CD14-positive monocyte (primary cell): ENCODE results near the gene CD36. TPM values are rescaled to one million over a fixed set of nuclear protein-coding genes. Genes with fewer than 3 reads are reported as not detected.

Experiments used
- DNase-seq, 3 donors: peaks; one replicate each; pipeline ENCODE4 v3.0.0-alpha.2; 2011 to 2022
- H2AFZ ChIP-seq: 2 replicates; pipeline ENCODE4 v1.6.0; 2012; ENCODE audit warnings: mild to moderate bottlenecking, low read depth, low read length, inconsistent platforms; ENCODE audit not compliant: insufficient read depth, poor library complexity, severe bottlenecking
- H3K27ac ChIP-seq, 2 donors: 1 replicate in 1 of 2; 2 replicates in 1 of 2; pipeline ENCODE4 v1.5.1; 2012 to 2013; ENCODE audit warnings: low read length in 2 of 2, control low read depth in 1 of 2, inconsistent platforms in 1 of 2, low read depth in 1 of 2, mild to moderate bottlenecking in 1 of 2
- H3K27me3 ChIP-seq, 2 donors: one replicate each; pipeline versions ENCODE4 v1.6.0 to v1.6.1; 2011 to 2013; ENCODE audit warnings: low read length in 2 of 2; ENCODE audit not compliant: control insufficient read depth in 2 of 2, insufficient read depth in 2 of 2
- H3K36me3 ChIP-seq, 2 donors: replicated peaks in 1 of 2; 1 replicate in 1 of 2; 2 replicates in 1 of 2; pipeline versions ENCODE4 v1.5.1 to v1.6.1; 2012 to 2013; ENCODE audit warnings: low read length in 2 of 2, control low read depth in 1 of 2, inconsistent platforms in 1 of 2, mild to moderate bottlenecking in 1 of 2; ENCODE audit not compliant: insufficient read depth in 2 of 2, control insufficient read depth in 1 of 2
- H3K4me1 ChIP-seq, 2 donors: 1 replicate in 1 of 2; 2 replicates in 1 of 2; pipeline versions ENCODE4 v1.5.1 to v1.6.1; 2012 to 2013; ENCODE audit warnings: low read length in 2 of 2, control low read depth in 1 of 2, inconsistent platforms in 1 of 2, mild to moderate bottlenecking in 1 of 2, moderate library complexity in 1 of 2; ENCODE audit not compliant: insufficient read depth in 2 of 2, control insufficient read depth in 1 of 2
- H3K4me2 ChIP-seq: replicated peaks from 2 replicates; pipeline ENCODE3; 2012; ENCODE audit warnings: low read length, moderate library complexity, mild to moderate bottlenecking; ENCODE audit not compliant: poor library complexity, severe bottlenecking; ENCODE audit errors: extremely low read depth
- H3K4me3 ChIP-seq, 3 experiments: fragments of 200-600 bp in 1 of 3; sonication (generic) in 1 of 3; replicated peaks in 1 of 3; 1 replicate in 2 of 3; 2 replicates in 1 of 3; pipeline ENCODE4 v1.5.1; 2011 to 2013; ENCODE audit warnings: low read length in 3 of 3, mild to moderate bottlenecking in 3 of 3, control low read depth in 2 of 3, low read depth in 2 of 3, inconsistent platforms in 1 of 3, moderate library complexity in 1 of 3
- H3K79me2 ChIP-seq: 2 replicates; pipeline ENCODE4 v1.6.0; 2012; ENCODE audit warnings: mild to moderate bottlenecking, control low read depth, inconsistent platforms, low read length, moderate library complexity; ENCODE audit not compliant: insufficient read depth
- H3K9ac ChIP-seq: 2 replicates; pipeline ENCODE4 v1.6.0; 2017; ENCODE audit warnings: low read length, mild to moderate bottlenecking; ENCODE audit not compliant: insufficient read depth, poor library complexity, severe bottlenecking
- H3K9me3 ChIP-seq, 2 donors: replicated peaks in 1 of 2; 1 replicate in 1 of 2; 2 replicates in 1 of 2; pipeline versions ENCODE4 v1.5.1 to v1.6.1; 2012 to 2013; ENCODE audit warnings: low read length in 2 of 2, control low read depth in 1 of 2; ENCODE audit not compliant: control insufficient read depth in 1 of 2, insufficient read depth in 1 of 2
- H4K20me1 ChIP-seq: 2 replicates; pipeline ENCODE4 v1.6.0; 2012; ENCODE audit warnings: mild to moderate bottlenecking, low read length, control low read depth, moderate library complexity; ENCODE audit not compliant: insufficient read depth
- H3K27ac Mint-ChIP-seq, 7 donors: one replicate each; pipeline ENCODE4 v1.8.0; 2020; ENCODE audit warnings: mild to moderate bottlenecking in 7 of 7, mixed read lengths in 7 of 7, moderate library complexity in 6 of 7, inconsistent platforms in 2 of 7
- H3K27me3 Mint-ChIP-seq, 3 donors: one replicate each; pipeline ENCODE4 v1.8.0; 2021 to 2022; ENCODE audit warnings: low read depth in 3 of 3, mild to moderate bottlenecking in 3 of 3, mixed read lengths in 3 of 3, moderate library complexity in 3 of 3, inconsistent platforms in 1 of 3
- H3K36me3 Mint-ChIP-seq, 2 donors: one replicate each; pipeline ENCODE4 v1.8.0; 2020; ENCODE audit warnings: mixed read lengths in 2 of 2, inconsistent platforms in 1 of 2, mild to moderate bottlenecking in 1 of 2
- H3K4me1 Mint-ChIP-seq: one replicate; pipeline ENCODE4 v1.8.0; 2020; ENCODE audit warnings: mild to moderate bottlenecking, mixed read lengths
- H3K4me3 Mint-ChIP-seq, 2 donors: one replicate each; pipeline ENCODE4 v1.8.0; 2020; ENCODE audit warnings: mild to moderate bottlenecking in 2 of 2, mixed read lengths in 2 of 2, moderate library complexity in 1 of 2
- H3K9me3 Mint-ChIP-seq, 7 donors: one replicate each; pipeline ENCODE4 v1.8.0; 2020 to 2022; ENCODE audit warnings: mixed read lengths in 7 of 7, mild to moderate bottlenecking in 6 of 7, moderate library complexity in 6 of 7, inconsistent platforms in 2 of 7
- WGBS: methylation state at CpG from one replicate; pipeline ENCODE4 v1.1.5; 2013; ENCODE audit warnings: missing lambda C conversion rate; ENCODE audit not compliant: insufficient coverage; 5-methylcytosine and 5-hydroxymethylcytosine counted together
- intact Hi-C, 2 donors: fragments of 100-400 bp; cut with micrococcal nuclease; formaldehyde crosslinking; loops; one replicate each; pipeline versions ENCODE4 v1.15.0 to v1.15.1; 2023
- polyA plus RNA-seq, 3 donors: library from polyadenylated mRNA; depleted of rRNA in 1 of 3; unstranded in 2 of 3; stranded (reverse) in 1 of 3; fragments of 300-500 nt in 2 of 3; fragments of >200 nt in 1 of 3; fragmentation: Illumina TruSeq in 2 of 3; gene quantifications; 1 replicate in 2 of 3; 2 replicates in 1 of 3; pipeline ENCODE4 v1.2.3, GENCODE V29; 2012 to 2021
- TF ChIP-seq, protein P1 (sequence below): fragments of 200-600 bp; IDR thresholded peaks from one replicate; pipeline ENCODE4 v1.8.0; 2022; ENCODE audit warnings: antibody characterized with exemption, mild to moderate bottlenecking

CD36 gene
- polyA plus RNA-seq, 3 donors = 735 to 1,210 (median 1,135) TPM

DNA sequence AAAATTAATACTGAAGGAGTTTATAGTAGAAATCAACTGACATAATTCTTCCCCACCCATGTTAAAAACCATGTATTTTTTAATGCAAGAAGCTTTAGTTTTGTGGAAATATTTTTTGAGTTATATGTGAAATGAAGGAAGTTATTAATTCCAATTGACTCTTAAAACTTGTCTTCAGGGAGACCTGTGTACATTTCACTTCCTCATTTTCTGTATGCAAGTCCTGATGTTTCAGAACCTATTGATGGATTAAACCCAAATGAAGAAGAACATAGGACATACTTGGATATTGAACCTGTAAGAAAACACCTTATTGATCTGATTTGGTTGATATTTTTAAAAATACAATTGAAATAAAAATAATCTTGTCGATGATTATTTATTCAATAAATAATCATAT, 33.3 kb downstream of the CD36 start:
- Histone ChIP-seq H3K9ac (no peak overlapping the region), H4K20me1 (peaks cover 97% of the 10 kb centered on the region), H3K9me3 (no peaks in the 10 kb centered on the region), H3K4me3 (no peak overlapping the region), H3K4me2 (no peak overlapping the region), H3K4me1 (no peaks in the 10 kb centered on the region), H3K27ac (no peak overlapping the region), H3K27me3 (no peaks in the 10 kb centered on the region), H3K36me3 (peaks cover 99 to 100% of the 10 kb centered on the region in 2 donors), H2AFZ (no peak overlapping the region), H3K79me2 (no peaks in the 10 kb centered on the region)
- Mint-ChIP-seq H3K9me3 (no peaks in the 10 kb centered on the region), H3K36me3 (peaks cover 79 to 86% of the 10 kb centered on the region in 2 donors), H3K4me1 (no peaks in the 10 kb centered on the region), H3K4me3 (no peak overlapping the region), H3K27me3 (no peaks in the 10 kb centered on the region), H3K27ac (no peak overlapping the region)
- no peak for DNase-seq
- intact Hi-C loops = no loop called here
- WGBS = no CpG with 5 or more reads among the region's 1 CpG
- TF ChIP-seq, protein P1, sequence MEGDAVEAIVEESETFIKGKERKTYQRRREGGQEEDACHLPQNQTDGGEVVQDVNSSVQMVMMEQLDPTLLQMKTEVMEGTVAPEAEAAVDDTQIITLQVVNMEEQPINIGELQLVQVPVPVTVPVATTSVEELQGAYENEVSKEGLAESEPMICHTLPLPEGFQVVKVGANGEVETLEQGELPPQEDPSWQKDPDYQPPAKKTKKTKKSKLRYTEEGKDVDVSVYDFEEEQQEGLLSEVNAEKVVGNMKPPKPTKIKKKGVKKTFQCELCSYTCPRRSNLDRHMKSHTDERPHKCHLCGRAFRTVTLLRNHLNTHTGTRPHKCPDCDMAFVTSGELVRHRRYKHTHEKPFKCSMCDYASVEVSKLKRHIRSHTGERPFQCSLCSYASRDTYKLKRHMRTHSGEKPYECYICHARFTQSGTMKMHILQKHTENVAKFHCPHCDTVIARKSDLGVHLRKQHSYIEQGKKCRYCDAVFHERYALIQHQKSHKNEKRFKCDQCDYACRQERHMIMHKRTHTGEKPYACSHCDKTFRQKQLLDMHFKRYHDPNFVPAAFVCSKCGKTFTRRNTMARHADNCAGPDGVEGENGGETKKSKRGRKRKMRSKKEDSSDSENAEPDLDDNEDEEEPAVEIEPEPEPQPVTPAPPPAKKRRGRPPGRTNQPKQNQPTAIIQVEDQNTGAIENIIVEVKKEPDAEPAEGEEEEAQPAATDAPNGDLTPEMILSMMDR = no peak

DNA sequence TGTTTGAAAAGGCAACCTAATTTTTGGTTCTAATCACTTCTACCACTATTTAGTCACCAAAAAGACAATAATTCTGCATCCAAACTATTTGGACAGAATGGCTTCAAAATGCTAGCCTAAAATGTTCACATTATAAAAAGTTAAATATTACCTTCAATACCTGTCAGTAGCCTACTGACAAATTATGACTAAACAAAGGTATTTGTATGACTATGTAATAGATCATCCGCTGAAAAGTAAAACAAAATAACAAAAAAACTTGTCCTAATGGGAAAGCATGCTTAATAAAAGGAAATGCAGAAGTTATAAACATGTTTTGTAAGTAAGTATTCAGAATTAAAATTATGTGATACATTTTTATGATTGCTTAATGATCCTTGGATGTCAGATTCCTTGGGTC, 36.6 kb downstream of the CD36 start:
- WGBS = no CpG with 5 or more reads among the region's 1 CpG
- H3K4me1 ChIP-seq = peaks cover 2 to 7% of the 10 kb centered on the region in 2 donors
- TF ChIP-seq, protein P1 = no peak
- H3K4me2 ChIP-seq = no peak overlapping the region
- H3K4me3 ChIP-seq = no peak overlapping the region
- no peak for DNase-seq
- H3K9me3 Mint-ChIP-seq = no peaks in the 10 kb centered on the region
- no peaks in the 10 kb centered on the region for H3K27me3 ChIP-seq
- intact Hi-C loops = no loop called here
- H3K4me3 Mint-ChIP-seq = no peak overlapping the region
- peaks cover 11% of the 10 kb centered on the region for H3K4me1 Mint-ChIP-seq
- H3K36me3 Mint-ChIP-seq = peaks cover 72 to 77% of the 10 kb centered on the region in 2 donors
- H4K20me1 ChIP-seq = peaks cover 97% of the 10 kb centered on the region
- no peak overlapping the region for H3K27ac ChIP-seq
- H3K79me2 ChIP-seq = no peaks in the 10 kb centered on the region
- H3K36me3 ChIP-seq = peaks cover 88% of the 10 kb centered on the region in 2 donors
- H3K27me3 Mint-ChIP-seq = no peaks in the 10 kb centered on the region
- no peak overlapping the region for H2AFZ ChIP-seq
- H3K27ac Mint-ChIP-seq = no peak overlapping the region
- H3K9ac ChIP-seq = no peak overlapping the region
- H3K9me3 ChIP-seq = no peaks in the 10 kb centered on the region
